T47D (cell line): ENCODE data around the gene GRAP.
"Not testable (repeated sequence)": the region's sequence is repeated elsewhere in the genome, so short reads cannot be mapped to it uniquely, and the experiment has no call there.

Experiments used
- DNase-seq, 2 experiments: peaks; one replicate each; pipeline versions ENCODE4 v3.0.0 to v3.0.0-alpha.2; 2011 to 2012; ENCODE audit warnings: low read depth in 1 of 2, low spot score in 1 of 2
- in situ Hi-C: cut with HindIII; loops from 2 replicates; pipeline ENCODE4 v1.10.0; 2016; ENCODE audit warnings: low sequenced_read_pairs, low pct_unique_long_range_greater_than_20kb

The GRAP gene

DNA sequence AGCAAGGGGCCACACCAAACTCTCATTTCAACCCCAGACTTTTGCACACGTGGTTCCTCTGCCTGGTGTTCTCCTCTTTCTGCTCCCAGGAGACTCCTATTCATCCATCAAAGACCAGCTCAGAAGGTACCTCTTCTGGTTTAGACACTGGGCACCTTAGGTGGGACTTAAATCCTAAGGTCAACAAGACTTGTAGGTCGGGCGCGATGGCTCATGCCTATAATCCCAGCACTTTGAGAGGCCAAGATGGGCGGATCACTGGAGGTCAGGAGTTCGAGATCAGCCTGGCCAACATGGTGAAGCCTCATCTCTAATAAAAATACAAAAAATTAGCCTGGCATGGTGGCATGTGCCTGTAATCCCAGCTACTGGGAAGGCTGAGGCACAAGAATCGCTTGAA, 753 bp upstream of the GRAP start:
- in situ Hi-C loops, DNase-seq: not testable (repeated sequence)

DNA sequence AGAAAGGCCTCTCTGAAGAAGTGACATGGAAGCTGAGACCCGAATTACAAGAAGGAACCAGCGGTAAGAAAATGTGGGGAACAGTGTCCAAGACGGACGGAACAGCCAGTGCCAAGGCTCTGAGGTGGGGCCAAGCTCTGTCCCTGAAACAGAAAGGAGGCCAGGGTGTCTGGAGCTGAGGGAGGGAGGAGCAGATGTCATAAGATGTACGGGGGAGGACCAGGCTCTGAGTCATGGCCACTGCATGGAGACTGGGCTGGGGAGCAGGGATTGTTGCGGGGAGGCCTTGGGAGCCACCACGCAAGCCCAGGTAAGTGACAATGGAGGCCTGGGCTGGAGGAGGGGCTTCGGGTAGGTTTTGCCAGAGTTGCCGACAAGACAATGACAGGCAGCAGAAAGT, 2.1 kb downstream of the GRAP start:
- in situ Hi-C loops, DNase-seq: not testable (repeated sequence)

DNA sequence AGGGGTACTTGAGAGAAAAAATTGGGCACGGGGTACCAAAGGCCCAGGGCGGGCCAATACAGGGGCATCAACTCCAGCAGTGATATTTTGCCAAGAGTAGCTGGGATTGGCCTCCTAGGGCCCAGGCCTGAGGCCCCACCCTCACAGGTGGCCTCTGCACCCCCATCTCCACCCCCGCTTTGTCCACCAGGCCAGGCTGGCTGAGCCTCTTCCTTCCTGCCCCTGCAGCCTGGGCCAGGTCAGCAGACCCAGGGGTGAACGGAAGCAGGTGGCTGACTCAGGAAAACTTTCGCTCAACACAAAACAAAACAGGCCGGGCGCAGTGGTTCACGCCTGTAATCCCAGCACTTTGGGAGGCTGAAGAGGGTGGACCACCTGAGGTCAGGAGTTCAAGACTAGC, 3.7 kb downstream of the GRAP start:
- in situ Hi-C loops, DNase-seq: not testable (repeated sequence)

GRCh38 chr17:19042369-19042768, 4.4 kb downstream of the GRAP start:
- in situ Hi-C loops, DNase-seq: not testable (repeated sequence)

DNA sequence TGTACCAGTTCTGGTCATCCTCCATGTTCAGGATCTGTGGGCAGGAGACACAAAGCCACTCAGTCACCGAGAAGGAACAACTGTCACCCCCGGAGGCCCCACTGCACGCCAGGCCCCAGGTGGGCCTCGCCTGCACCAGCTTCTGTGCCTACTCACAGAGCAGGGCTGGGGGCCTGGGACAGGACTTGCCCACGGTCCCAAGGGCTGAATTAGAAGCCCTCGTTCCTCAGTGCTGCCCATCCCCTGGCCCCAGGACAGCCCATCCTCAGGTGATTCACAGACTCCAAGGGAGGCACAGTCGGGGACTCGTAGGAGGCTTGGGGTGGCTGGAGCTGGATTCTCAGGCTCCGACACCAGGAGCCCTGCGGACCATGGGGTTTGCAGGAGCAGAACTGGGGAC, 4.9 kb downstream of the GRAP start:
- in situ Hi-C loops, DNase-seq: not testable (repeated sequence)

DNA sequence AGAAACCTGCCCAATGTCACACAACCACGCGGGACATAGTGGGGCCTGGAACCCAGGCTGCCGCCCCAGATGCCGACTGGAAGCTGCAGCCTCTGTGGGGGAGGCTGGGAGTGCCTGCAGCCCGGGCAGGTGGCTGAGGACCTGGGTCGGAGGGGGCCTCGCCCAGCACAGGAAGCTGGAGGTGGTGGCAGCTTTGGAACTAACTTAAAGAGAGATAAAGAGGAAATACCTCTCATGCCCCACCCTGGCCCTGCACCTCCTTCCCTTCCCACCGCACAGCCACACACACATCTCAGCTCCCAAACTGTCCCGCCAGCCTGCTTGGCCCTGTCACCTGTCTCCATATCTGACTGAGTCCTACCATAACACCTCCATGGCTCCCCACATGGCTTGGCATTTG, 6.4 kb downstream of the GRAP start:
- DNase-seq, in situ Hi-C loops: not testable (repeated sequence)

- DNase-seq, in situ Hi-C loops: not testable (repeated sequence)
Measured at GRCh38 chr17:19038730-19039129, 8.0 kb downstream of the GRAP start.

DNA sequence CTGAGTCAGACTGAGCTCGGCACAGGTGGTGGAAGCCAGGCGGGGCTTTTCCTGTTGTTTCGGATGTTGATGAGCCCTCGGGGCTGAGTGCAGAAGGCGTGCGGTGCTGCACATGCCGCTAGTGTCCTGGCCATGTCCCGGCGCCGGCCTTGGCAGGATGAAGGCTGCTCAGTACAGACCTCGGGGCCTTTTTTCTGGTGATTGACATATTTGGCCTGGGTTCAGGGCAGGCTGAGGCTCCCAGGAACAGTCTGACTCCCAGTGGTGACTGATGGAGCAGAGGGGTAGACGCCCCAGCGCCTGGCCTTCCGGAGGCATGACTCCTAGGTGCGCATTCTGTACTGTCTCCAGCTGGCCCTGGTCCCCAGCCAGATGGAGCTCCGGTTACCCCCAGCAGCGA, 8.8 kb downstream of the GRAP start:
- DNase-seq, in situ Hi-C loops: not testable (repeated sequence)

DNA sequence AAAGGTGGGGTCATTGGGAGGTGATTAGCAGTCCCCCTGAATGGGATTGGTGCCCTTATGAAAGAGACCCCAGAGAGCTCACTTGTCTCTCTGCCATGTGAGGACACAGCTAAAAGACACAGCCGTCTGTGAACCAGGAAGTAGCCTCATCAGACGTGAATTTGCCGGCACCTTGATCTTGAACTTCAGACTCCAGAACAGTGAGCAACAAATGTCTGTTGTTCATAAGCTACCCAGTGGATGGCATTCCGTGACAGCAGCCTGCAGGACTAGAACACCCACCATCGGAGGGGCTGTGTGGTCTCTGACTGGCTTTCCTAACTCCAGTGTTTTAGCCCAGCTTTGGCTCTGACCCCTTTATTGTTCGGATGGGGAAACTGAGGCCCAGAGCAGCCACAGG, 9.2 kb downstream of the GRAP start:
- in situ Hi-C loops = not testable (repeated sequence)

GRCh38 chr17:19036186-19036585, 10.6 kb downstream of the GRAP start:
- in situ Hi-C loops, DNase-seq: not testable (repeated sequence)

More for the DNA sequence above, 9.2 kb downstream of the GRAP start:
- DNase-seq = not testable (repeated sequence)

DNA sequence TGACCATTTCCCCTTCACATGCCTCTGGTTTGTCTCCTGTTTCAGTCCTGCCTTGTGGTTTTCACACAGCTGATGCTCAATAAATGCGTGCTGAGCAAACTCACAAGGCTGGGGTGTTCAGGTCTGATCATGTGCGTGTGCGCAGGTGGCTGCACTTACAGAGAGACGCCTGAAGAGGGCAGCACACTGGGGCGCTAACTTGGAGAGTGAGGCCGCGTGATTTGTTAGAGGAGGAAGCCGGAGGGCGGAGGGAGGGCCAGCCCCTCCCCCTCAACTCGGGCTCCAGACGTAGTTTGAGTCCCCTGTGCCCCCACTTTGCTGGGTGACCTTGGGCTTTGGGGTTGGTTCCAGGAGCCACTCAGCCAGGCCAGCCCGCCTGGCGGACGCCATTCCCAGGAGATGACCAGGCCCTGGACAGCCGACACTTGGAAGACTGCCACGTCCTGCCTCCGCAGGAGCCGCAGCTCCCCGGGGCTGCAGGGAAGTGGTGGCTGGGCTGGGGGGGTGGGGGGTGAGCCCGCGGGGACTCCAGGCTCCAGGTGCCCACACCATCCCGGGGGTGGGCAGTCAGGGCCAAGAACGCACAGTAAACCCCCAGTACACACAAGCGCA, 14.3 kb downstream of the GRAP start:
- DNase-seq, in situ Hi-C loops: not testable (repeated sequence)

DNA sequence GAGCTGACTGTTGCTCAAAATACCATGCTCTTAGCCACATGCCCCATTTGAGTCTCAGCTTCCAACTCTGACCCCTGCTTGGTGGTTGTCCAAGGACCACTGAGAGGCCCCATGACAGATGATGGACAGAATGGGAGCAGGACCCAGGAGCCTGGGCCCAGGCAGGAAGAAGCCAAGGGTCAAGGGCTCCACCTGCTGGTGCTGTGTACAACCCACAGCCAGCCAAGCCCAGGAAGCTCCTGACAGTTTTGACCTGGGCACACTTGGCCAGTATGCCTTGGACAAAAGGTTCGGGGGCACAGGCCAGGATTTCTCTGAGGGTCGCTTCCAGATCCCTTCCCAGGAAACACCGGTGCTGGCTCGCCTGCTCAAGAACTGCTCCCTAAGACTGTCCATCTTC, 15.0 kb downstream of the GRAP start:
- DNase-seq, in situ Hi-C loops: not testable (repeated sequence)

GRCh38 chr17:19030771-19031449, 15.8 kb downstream of the GRAP start:
- DNase-seq, in situ Hi-C loops: not testable (repeated sequence)

DNA sequence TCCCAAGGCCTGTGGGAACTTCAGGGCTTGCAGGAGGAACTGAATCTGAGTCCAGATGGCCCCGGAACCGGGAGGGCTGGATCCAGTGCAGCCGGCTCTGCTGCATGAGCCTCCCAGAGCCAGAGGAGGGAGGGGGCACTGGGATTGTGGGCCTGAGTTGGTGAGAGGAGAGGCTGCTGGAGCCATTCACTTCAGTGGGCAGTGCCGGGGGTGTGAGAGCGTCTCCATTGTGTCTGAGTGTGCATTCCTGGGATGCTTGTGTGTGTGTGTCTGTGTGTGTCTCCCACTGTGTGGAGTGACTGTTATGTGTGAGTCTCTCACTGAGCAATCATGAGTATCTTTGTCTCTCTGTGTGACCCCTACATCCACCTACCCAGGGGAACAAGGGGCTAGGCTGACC, 17.0 kb downstream of the GRAP start:
- in situ Hi-C loops, DNase-seq: not testable (repeated sequence)

GRCh38 chr17:19028671-19029070, 18.1 kb downstream of the GRAP start:
- DNase-seq, in situ Hi-C loops: not testable (repeated sequence)
